ENCODE results near the gene PTPRZ1. TPM values are rescaled to one million over a fixed set of nuclear protein-coding genes. Genes with fewer than 3 reads are reported as not detected.

PTPRZ1 gene
- total RNA-seq, 4 donors from 2014 or later = 3.5 to 26.4 (median 11.0) TPM

- no peak for DNase-seq (ENCODE audit: low spot score in 2 of 2)
- 70 to 78% methylated on average over 4 of the region's 4 CpGs for WGBS, 2 donors
- Histone ChIP-seq H3K27me3 (no peaks in the 10 kb centered on the region), H3K4me3 (no peak overlapping the region), H3K9me3 (no peaks in the 10 kb centered on the region), H3K27ac (no peak overlapping the region), H3K4me1 (no peaks in the 10 kb centered on the region), H3K36me3 (no peaks in the 10 kb centered on the region)
- TF ChIP-seq EP300 (IDR thresholded peaks at IDR 0.05) = no peak
- no peak for TF ChIP-seq POLR2A (IDR thresholded peaks at IDR 0.05)
- no peak for TF ChIP-seq CTCF (IDR thresholded peaks at IDR 0.05)
Observed at GRCh38 chr7:121916211-121916610, 43.2 kb downstream of the PTPRZ1 start.

GRCh38 chr7:121919986-121920385 lies 47.0 kb downstream of the PTPRZ1 start:
- DNase-seq (ENCODE audit: low spot score in 2 of 2) = no peak
- Histone ChIP-seq H3K4me3 (no peak overlapping the region), H3K27ac (no peak overlapping the region), H3K4me1 (no peaks in the 10 kb centered on the region), H3K36me3 (no peaks in the 10 kb centered on the region), H3K27me3 (no peaks in the 10 kb centered on the region), H3K9me3 (no peaks in the 10 kb centered on the region)
- TF ChIP-seq EP300 (IDR thresholded peaks at IDR 0.05) (no peak), CTCF (IDR thresholded peaks at IDR 0.05) (no peak), POLR2A (IDR thresholded peaks at IDR 0.05) (no peak)
- 66 to 71% methylated on average over 3 of the region's 3 CpGs for WGBS, 2 donors

GRCh38 chr7:121924269-121925186 lies 51.6 kb downstream of the PTPRZ1 start:
- 79 to 80% methylated on average over 7 of the region's 7 CpGs for WGBS, 2 donors
- TF ChIP-seq EP300 (IDR thresholded peaks at IDR 0.05) = no peak
- no peak for TF ChIP-seq POLR2A (IDR thresholded peaks at IDR 0.05)
- no peak for TF ChIP-seq CTCF (IDR thresholded peaks at IDR 0.05)
- no peak for DNase-seq (ENCODE audit: low spot score in 2 of 2)

GRCh38 chr7:121931149-121931902 lies 58.4 kb downstream of the PTPRZ1 start:
- TF ChIP-seq CTCF (IDR thresholded peaks at IDR 0.05) = no peak
- no peak for TF ChIP-seq EP300 (IDR thresholded peaks at IDR 0.05)
- TF ChIP-seq POLR2A (IDR thresholded peaks at IDR 0.05) = no peak
- H3K36me3 ChIP-seq = no peaks in the 10 kb centered on the region
- WGBS, 2 donors = 34 to 58% methylated on average over 1 of the region's 1 CpG
- H3K4me3 ChIP-seq = no peak overlapping the region
- no peak overlapping the region for H3K27ac ChIP-seq
- no peaks in the 10 kb centered on the region for H3K4me1 ChIP-seq
- H3K9me3 ChIP-seq = no peaks in the 10 kb centered on the region
- no peaks in the 10 kb centered on the region for H3K27me3 ChIP-seq
- no peak for DNase-seq (ENCODE audit: low spot score in 2 of 2)

More at GRCh38 chr7:121924269-121925186, 51.6 kb downstream of the PTPRZ1 start:
- Histone ChIP-seq H3K27ac (no peak overlapping the region), H3K36me3 (no peaks in the 10 kb centered on the region), H3K27me3 (no peaks in the 10 kb centered on the region), H3K9me3 (no peaks in the 10 kb centered on the region), H3K4me3 (no peak overlapping the region), H3K4me1 (no peaks in the 10 kb centered on the region)

GRCh38 chr7:121932768-121933167 lies 59.8 kb downstream of the PTPRZ1 start:
- no peak overlapping the region for H3K4me3 ChIP-seq
- no peaks in the 10 kb centered on the region for H3K27me3 ChIP-seq
- H3K36me3 ChIP-seq = no peaks in the 10 kb centered on the region
- TF ChIP-seq POLR2A (IDR thresholded peaks at IDR 0.05) (no peak), CTCF (IDR thresholded peaks at IDR 0.05) (no peak), EP300 (IDR thresholded peaks at IDR 0.05) (no peak)
- H3K27ac ChIP-seq = no peak overlapping the region
- H3K4me1 ChIP-seq = no peaks in the 10 kb centered on the region
- 89 to 95% methylated on average over 1 of the region's 1 CpG for WGBS, 2 donors
- DNase-seq (ENCODE audit: low spot score in 2 of 2) = no peak
- H3K9me3 ChIP-seq = no peaks in the 10 kb centered on the region
